GM12878 (cell line): ENCODE measurements around the gene ADGRG1. TPM values are rescaled to one million over a fixed set of nuclear protein-coding genes. Genes with fewer than 3 reads are reported as not detected.
A peak's percentile ranks its signal among the peaks of the same experiment; 100 is the strongest.

ENCODE experiments used
- ATAC-seq: fragments of 200-7000 bp; cut with Tn5 transposase; 3 replicates; pipeline ENCODE4 v1.9.1; 2020; ENCODE audit warnings: mild to moderate bottlenecking, moderate library complexity
- BruUV-seq: library from RNA; stranded (reverse); fragments of 400-500 nt; replicated peaks from 2 replicates; lab custom pipeline; 2021; lab: Mats Ljungman, UMichigan
- CTCF ChIA-PET: fragments of 300-600 bp; sonication (Branson Sonifier 250); formaldehyde crosslinking; extraction: SDS; loops from one replicate; lab custom pipeline; 2021; ENCODE audit warnings: inconsistent platforms; lab: Yijun Ruan, JAX
- POLR2A ChIA-PET: fragments of 350-600 bp; formaldehyde crosslinking; extraction: SDS; loops from one replicate; lab custom pipeline; 2021; ENCODE audit warnings: inconsistent platforms; lab: Charles Lee
- RAD21 ChIA-PET: fragments of 300-600 bp; sonication (Branson Sonifier 250); formaldehyde crosslinking; loops from one replicate; lab custom pipeline; 2023; ENCODE audit warnings: antibody characterized with exemption; ENCODE audit not compliant: unreplicated experiment; lab: Charles Lee
- SMC1A ChIA-PET: fragments of 300-600 bp; sonication (Branson Sonifier 250); formaldehyde crosslinking; loops from one replicate; lab custom pipeline; 2023; ENCODE audit not compliant: unreplicated experiment, uncharacterized antibody; lab: Charles Lee
- DNase-seq: peaks from one replicate; pipeline ENCODE4 v3.0.0-alpha.2; 2011; ENCODE audit warnings: low read depth, low spot score
- FAIRE-seq: peaks from 3 replicates; lab custom pipeline; 2011; peaks lifted over from hg19 to GRCh38; lab: Jason Lieb, UNC
- H2AFZ ChIP-seq: 2 replicates; pipeline ENCODE4 v1.6.0; 2011; ENCODE audit warnings: low read depth, low read length, control low read depth; ENCODE audit not compliant: control insufficient read depth
- H3K27ac ChIP-seq: 2 replicates; pipeline ENCODE4 v1.5.1; 2011; ENCODE audit warnings: control low read depth; ENCODE audit not compliant: control insufficient read depth, insufficient read depth
- H3K27me3 ChIP-seq, 2 experiments: replicated peaks in 1 of 2; 2 replicates each; pipeline versions ENCODE4 v1.6.0 to v1.6.1; 2011; ENCODE audit warnings: low read length in 1 of 2; ENCODE audit not compliant: control insufficient read depth in 2 of 2, insufficient read depth in 2 of 2
- H3K36me3 ChIP-seq, 2 experiments: 2 replicates each; pipeline ENCODE4 v1.5.1; 2011; ENCODE audit warnings: low read length in 1 of 2; ENCODE audit not compliant: control insufficient read depth in 2 of 2, insufficient read depth in 2 of 2
- H3K4me1 ChIP-seq: 2 replicates; pipeline ENCODE4 v1.6.1; 2011; ENCODE audit warnings: mild to moderate bottlenecking, low read length, moderate library complexity, mixed read lengths; ENCODE audit not compliant: control insufficient read depth, insufficient read depth
- H3K4me2 ChIP-seq: 2 replicates; pipeline ENCODE4 v1.6.0; 2011; ENCODE audit warnings: control low read depth; ENCODE audit not compliant: control insufficient read depth, insufficient read depth
- H3K4me3 ChIP-seq: fragments of 200-600 bp; sonication (generic); 2 replicates; pipeline ENCODE4 v1.5.1; 2016
- H3K79me2 ChIP-seq: 2 replicates; pipeline ENCODE4 v1.6.0; 2011; ENCODE audit warnings: low read length; ENCODE audit not compliant: control insufficient read depth, insufficient read depth
- H3K9ac ChIP-seq: 2 replicates; pipeline ENCODE4 v1.8.0; 2011; ENCODE audit warnings: low read length, control low read depth, mixed read lengths; ENCODE audit not compliant: control insufficient read depth, insufficient read depth
- H3K9me3 ChIP-seq: replicated peaks from 3 replicates; pipeline ENCODE4 v1.5.1; 2011; ENCODE audit warnings: mild to moderate bottlenecking, low read length; ENCODE audit not compliant: control insufficient read depth, insufficient read depth
- H4K20me1 ChIP-seq: 2 replicates; pipeline ENCODE4 v1.6.0; 2011; ENCODE audit not compliant: control insufficient read depth, insufficient read depth
- BCL11A ChIP-seq: IDR thresholded peaks from 2 replicates; pipeline ENCODE4 v1.6.1; 2011; ENCODE audit warnings: low read depth, low read length
- BMI1 ChIP-seq: fragments of 450-650 bp; IDR thresholded peaks from 2 replicates; pipeline ENCODE4 v1.6.1; 2016; ENCODE audit warnings: mild to moderate bottlenecking, moderate library complexity, borderline replicate concordance
- GABPA ChIP-seq: IDR thresholded peaks from 2 replicates; pipeline ENCODE4 v1.6.1; 2014; ENCODE audit warnings: antibody characterized with exemption, low read depth, mild to moderate bottlenecking, inconsistent platforms
- NBN ChIP-seq: fragments of 450-650 bp; IDR thresholded peaks from 2 replicates; pipeline ENCODE4 v1.6.1; 2016
- PBX3 ChIP-seq: IDR thresholded peaks from 2 replicates; pipeline ENCODE4 v1.6.1; 2011; ENCODE audit warnings: mild to moderate bottlenecking, low read depth, low read length, moderate library complexity; ENCODE audit not compliant: insufficient replicate concordance
- ZNF687 ChIP-seq: fragments of 450-650 bp; IDR thresholded peaks from 2 replicates; pipeline ENCODE4 v1.6.1; 2017; ENCODE audit warnings: mild to moderate bottlenecking, moderate library complexity
- WGBS: methylation state at CpG from one replicate; pipeline ENCODE4 v1.1.6; 2016; ENCODE audit warnings: low lambda C conversion rate; ENCODE audit not compliant: insufficient replicate concordance, insufficient coverage; ENCODE audit errors: missing lambda C conversion rate; 5-methylcytosine and 5-hydroxymethylcytosine counted together
- in situ Hi-C: fragments of 300-500 bp; cut with MboI; formaldehyde crosslinking; loops from 9 replicates; pipeline ENCODE4 v1.14.3; 2018; ENCODE audit warnings: mixed read lengths
- intact Hi-C: fragments of 100-400 bp; cut with micrococcal nuclease; formaldehyde crosslinking; loops from one replicate; pipeline ENCODE4 v1.14.2; 2022; ENCODE audit not compliant: unreplicated experiment
- polyA plus RNA-seq, 11 experiments: library from polyadenylated mRNA; depleted of rRNA in 4 of 11; unstranded in 6 of 11; stranded (reverse) in 5 of 11; fragments of >200 nt; fragmentation: Nextera tagmentation in 4 of 11; fragmentation: Illumina TruSeq in 1 of 11; extraction: Ambion mirVana in 4 of 11; extraction: Trizol in 1 of 11; gene quantifications; 1 replicate in 1 of 11; 2 replicates in 10 of 11; pipeline versions ENCODE4 v1.2.1 to v1.2.3, GENCODE V29; 2011 to 2016; ENCODE audit warnings: inconsistent platforms in 2 of 11, missing spikeins in 2 of 11, low read depth in 1 of 11
- total RNA-seq, 4 experiments: library from RNA; depleted of rRNA in 3 of 4; stranded (reverse); fragments of >200 nt in 3 of 4; fragmentation: Illumina TruSeq in 1 of 4; extraction: Trizol in 1 of 4; gene quantifications; 2 replicates each; pipeline versions ENCODE4 v1.2.1 to v1.2.3, GENCODE V29; 2013 to 2021
- TF ChIP-seq, protein P1 (sequence below): IDR thresholded peaks from 2 replicates; pipeline ENCODE4 v1.6.1; 2011; ENCODE audit warnings: low read depth, mild to moderate bottlenecking, low read length, moderate library complexity, borderline replicate concordance; ENCODE audit errors: extremely low read depth
- TF ChIP-seq, protein P2 (sequence below): fragments of 450-650 bp; IDR thresholded peaks from 2 replicates; pipeline ENCODE4 v1.6.1; 2016; ENCODE audit warnings: mild to moderate bottlenecking

Gene ADGRG1
- total and polyA plus RNA-seq, 10 of the 15 experiments (the other 5 are each of a cell fraction or from before 2014, with no cell fraction given) = 0.07 to 2.0 (median 0.75) TPM

DNA sequence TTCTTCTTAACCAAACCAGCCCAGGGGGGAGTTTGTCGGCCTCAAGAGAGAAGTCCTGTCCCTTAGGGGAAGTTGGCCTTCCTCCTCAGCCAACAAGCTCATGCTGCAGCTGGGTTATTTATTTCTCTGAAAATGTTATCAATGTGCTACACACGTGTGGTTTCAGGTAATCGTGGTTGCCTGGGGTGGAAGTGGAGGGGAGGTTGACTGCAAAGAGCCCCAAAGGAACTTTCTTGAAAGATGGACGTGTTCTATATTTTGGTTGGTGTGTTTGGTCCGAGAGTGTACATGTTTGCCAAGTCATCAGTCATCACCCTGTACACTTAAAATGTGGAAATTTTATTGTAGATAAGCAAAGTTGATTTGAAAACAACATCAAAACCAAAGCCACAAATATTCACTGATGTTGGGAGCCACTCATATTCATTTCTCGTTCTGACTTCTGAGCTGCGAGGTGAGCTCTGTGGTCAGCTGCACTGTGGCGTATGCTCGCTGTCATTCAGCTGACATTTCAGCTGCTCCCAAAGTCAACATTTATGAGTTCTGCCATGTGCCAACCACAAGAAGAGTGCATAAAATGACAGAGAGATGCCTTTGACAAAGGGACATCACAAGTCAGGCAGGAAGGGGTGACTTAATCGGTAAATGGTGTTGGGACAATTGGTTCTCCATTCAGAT lies 26.5 kb upstream of the ADGRG1 start (continued):
- TF ChIP-seq BMI1 = peak; percentile 44; the same call in 1 of the 2 replicates
- TF ChIP-seq GABPA = peak; percentile 62; the same call in 1 of the 2 replicates
- peak; percentile 94 for TF ChIP-seq BCL11A
- TF ChIP-seq, protein P1, sequence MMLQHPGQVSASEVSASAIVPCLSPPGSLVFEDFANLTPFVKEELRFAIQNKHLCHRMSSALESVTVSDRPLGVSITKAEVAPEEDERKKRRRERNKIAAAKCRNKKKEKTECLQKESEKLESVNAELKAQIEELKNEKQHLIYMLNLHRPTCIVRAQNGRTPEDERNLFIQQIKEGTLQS = no peak

DNA sequence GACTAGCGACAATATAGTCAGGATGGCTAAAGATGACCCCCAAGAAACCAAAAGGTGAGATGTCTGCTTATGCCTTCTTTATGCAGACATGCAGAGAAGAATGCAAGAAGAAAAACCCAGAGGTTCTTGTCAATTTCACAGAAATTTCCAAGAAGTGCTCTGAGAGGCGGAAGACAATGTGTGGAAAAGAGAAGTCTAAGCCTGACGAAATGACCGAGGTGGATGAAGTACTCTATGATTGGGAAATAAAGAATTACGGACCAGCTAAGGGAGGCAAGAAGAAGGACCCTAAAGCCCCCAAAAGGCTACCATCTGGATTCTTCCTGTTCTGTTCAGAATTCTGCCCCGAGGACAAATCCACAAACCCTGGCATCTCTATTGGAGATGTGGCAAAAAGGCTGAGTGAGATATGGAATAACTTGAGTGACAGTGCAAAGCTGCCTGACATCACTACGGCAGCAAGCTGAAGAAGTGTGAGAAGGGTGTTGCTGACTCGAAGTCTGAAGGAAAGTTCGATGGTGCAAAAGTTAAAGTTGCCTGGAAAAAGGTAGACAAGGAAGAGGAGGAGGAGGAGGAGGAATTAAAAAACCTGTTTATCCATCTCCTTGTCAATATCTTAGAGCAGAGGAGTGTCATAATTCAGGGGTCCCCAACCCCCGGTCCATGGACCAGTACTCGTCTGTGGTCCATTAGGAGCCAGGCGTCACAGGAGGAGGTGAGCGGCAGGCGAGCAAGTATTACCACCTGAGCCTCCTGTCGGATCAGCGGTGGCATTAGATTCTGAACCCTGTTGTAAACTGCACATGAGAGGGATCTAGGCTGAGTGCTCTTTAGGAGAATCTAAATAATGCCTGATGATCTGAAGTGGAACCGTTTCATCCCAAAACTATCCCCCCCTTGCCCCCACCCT lies 25.1 kb upstream of the ADGRG1 start:
- Histone ChIP-seq H3K27me3 (no peaks in the 10 kb centered on the region), H4K20me1 (no peaks in the 10 kb centered on the region), H3K4me3 (no peak overlapping the region), H3K79me2 (no peaks in the 10 kb centered on the region), H2AFZ (no peak overlapping the region), H3K4me2 (no peak overlapping the region), H3K9me3 (no peaks in the 10 kb centered on the region), H3K27ac (no peak overlapping the region), H3K9ac (no peak overlapping the region), H3K4me1 (peaks cover 31% of the 10 kb centered on the region), H3K36me3 (no peaks in the 10 kb centered on the region)
- DNase-seq (no peak), FAIRE-seq (no peak), ATAC-seq (no peak)
- ChIA-PET CTCF (interaction anchor here (1.2 to 6.6 kb wide), 3 partner anchors 12 to 47 kb away, joined by 3 to 210 read pairs (median 96); no protein-coding TSS in a partner anchor), RAD21 (interaction anchor here (1.8 kb wide), 1 partner anchor 66 kb away, joined by 19 read pairs; the partner anchor contains the start of gene CCDC102A), POLR2A (interaction anchor here (3.6 kb wide), 1 partner anchor 7 kb away, joined by 32 read pairs; no protein-coding TSS in a partner anchor), SMC1A (interaction anchor here (2.0 to 8.5 kb wide), 4 partner anchors 13 to 132 kb away, joined by 6 to 126 read pairs (median 31); partner anchors contain the start of gene KATNB1)
- peak; percentile 10 for TF ChIP-seq PBX3
- TF ChIP-seq ZNF687 = no peak
- TF ChIP-seq, protein P2, sequence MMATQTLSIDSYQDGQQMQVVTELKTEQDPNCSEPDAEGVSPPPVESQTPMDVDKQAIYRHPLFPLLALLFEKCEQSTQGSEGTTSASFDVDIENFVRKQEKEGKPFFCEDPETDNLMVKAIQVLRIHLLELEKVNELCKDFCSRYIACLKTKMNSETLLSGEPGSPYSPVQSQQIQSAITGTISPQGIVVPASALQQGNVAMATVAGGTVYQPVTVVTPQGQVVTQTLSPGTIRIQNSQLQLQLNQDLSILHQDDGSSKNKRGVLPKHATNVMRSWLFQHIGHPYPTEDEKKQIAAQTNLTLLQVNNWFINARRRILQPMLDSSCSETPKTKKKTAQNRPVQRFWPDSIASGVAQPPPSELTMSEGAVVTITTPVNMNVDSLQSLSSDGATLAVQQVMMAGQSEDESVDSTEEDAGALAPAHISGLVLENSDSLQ = 0 out of 2 replicates have a peak, but pooled peaks have one; percentile 40
- TF ChIP-seq NBN = no peak
- TF ChIP-seq BMI1 = no peak
- intact Hi-C loops = loop anchor here (5.0 to 10.0 kb wide), 2 partner anchors 134 to 259 kb away; partner anchors contain the start of gene KATNB1
- 80% methylated on average over 17 of the region's 17 CpGs for WGBS
- in situ Hi-C loops = loop anchor here (5.0 kb wide), 1 partner anchor 39 kb away; no protein-coding TSS in a partner anchor
- BruUV-seq = no TSS peak
